Measurements from ENCODE around the gene GPHA2.

Gene GPHA2

DNA sequence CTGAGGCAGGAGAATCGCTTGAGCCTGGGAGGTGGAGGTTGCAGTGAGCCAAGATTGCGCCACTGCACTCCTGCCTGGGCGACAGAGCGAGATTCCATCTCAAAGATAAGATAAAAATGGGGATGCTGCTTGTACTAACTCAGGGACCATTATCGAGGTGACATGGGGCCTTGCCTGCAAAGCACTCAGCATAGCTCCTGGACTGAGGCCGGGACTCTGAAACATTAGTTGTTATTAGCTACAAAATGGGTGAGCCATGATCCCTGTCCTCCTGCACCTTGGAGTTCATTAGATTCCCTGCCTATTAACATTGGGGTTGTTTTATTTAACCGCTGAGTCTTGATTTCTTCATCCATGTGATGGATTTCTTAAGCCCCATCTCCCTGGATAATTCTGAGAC lies 6.1 kb downstream of the GPHA2 start:
- DNase-seq = no peak

DNA sequence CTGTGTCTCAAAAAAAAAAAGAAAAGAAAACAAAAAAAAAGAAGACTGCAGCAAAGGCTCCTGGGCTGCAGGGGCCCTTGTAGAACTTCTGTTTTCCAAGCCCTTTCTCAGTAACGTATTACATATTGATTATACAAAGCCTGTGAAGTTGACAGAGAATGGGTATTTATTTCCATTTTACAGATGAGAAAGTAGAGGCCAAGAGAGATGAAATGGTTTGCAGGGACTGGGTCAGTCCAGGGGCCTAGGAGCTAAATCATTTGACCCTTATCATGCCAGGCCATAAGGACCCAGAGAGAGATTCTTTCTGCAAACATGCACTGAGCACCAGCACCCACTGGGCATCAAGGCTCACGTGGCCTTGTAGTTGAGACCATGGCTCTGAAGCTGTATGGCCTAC lies 6.7 kb downstream of the GPHA2 start:
- no peak for DNase-seq

DNA sequence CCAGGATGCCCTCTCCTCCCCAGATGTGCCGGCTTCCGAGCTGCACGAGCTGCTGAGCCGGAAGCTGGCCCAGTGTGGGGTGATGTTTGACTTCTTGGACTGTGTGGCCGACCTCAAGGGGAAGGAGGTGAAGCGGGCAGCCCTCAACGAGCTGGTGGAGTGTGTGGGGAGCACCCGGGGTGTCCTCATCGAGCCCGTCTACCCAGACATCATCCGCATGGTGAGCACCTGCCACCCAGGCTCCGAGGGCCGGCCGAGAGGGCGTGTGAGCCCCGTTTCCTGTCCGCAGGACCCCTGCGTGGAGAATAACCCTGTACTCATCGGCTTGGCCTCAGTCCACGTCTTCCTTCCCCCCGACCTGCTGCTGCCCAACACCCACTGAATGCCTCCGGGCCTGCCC lies 9.0 kb downstream of the GPHA2 start:
- no peak for DNase-seq

DNA sequence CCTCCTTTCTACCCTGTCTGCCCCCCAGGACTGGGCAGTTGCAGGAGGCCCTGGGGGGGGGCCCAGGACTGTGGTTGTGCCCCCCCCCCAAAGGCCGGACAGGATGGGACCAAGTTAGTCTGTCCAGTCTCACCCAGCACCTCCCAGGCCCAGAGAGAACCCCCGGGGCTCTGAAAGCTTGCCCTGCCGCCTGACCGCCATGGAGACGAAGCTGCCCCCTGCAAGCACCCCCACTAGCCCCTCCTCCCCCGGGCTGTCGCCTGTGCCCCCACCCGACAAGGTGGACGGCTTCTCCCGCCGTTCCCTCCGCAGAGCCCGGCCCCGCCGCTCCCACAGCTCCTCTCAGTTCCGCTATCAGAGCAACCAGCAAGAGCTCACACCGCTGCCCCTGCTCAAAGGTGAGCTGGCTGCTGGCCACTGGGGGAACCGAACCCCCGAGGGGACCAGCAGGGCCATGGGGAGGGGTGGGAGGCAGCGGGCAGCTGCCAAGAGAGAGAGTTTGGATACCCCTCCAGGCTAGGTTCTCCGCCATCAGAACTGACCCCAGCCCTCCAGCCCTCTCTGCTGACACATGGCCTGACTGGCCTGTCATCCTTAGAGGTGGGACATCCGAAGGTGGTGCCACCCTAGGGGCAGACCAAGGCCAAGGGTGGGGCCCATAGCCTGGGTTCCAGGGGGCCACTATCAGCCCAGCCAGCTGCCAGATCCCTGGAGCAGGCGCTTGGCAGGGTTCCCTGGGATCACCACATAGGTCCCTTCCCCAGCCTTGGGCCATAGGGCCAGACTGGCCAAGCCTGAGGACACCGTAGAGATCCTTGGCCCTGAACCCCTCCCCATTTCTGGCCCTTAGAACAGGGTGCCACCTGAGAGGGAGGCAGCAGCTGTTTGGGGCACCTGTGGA lies 9.9 kb downstream of the GPHA2 start:
- DNase-seq = no peak

DNA sequence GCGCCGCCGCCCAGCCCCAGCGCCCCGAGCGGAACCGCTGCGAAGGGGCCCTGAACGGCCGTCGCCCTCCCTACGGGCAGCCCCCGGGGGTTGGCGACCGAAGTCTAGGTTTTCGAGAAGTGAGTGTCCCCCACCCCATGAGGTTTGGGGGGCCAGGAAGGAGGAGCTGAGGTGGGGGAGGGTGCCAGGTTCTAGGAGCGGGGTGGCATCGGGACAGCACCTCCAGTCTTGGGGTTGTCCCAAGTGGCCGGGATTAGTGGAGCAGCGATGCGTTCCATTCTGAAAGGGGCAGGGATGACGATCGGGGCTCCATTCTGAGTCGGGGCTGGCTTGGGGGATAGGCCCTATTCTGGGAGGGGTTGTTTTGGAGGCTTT lies 10.8 kb downstream of the GPHA2 start:
- no peak for DNase-seq

DNA sequence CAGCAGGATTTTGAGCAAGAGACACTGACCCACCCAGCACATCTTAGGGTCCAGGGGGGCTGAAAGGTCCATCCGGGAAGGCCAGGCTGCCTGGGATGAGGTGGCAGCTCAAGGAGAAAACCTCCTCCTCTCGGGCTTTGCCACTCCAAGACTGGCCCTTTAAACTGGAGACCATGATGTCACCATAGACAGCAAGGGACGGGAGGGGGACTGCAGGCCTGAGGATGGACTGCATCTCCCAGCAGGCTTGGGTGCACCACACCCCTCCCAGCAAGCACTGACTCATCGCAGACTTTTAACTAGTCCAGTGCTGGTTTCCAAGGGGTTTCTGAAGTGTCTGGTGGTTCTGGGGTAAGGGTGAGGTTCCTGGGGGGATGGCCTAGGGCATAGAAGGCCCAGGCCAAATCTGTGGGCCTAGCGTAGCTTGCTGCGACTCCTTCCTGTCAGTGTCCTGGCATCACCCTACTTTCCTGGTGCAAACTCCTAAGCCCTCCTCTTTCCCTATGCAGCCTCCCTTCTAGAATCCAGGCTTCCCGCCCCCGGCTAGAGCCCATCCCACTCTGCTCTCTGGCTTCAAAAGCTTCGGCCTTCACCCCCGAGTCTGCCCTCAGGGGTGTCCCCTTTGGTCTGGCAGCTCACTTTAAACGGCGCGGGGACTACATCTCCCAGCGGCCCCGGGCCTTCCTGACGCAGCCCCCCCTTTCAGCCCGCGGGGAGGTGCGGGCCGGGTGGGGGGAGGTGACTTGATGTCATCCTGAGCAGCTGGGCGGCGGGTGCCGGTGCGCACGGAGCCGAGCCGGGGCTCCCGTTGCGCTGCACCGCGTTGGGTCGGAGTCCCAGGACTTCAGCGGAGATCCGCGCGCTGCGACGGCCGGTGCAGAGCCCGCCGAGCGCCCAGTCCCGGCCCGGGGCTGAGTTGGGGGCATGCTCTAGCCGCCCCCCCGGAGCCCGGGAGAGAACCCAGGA lies 11.5 kb downstream of the GPHA2 start, which contains the start of gene PPP2R5B:
TSS of gene PPP2R5B (plus strand) at position 746 of the 966 bp plus-strand sequence. CDS start 1,046 bp downstream, outside the sequence.
- DNase-seq = peak; percentile 78 to 84

DNA sequence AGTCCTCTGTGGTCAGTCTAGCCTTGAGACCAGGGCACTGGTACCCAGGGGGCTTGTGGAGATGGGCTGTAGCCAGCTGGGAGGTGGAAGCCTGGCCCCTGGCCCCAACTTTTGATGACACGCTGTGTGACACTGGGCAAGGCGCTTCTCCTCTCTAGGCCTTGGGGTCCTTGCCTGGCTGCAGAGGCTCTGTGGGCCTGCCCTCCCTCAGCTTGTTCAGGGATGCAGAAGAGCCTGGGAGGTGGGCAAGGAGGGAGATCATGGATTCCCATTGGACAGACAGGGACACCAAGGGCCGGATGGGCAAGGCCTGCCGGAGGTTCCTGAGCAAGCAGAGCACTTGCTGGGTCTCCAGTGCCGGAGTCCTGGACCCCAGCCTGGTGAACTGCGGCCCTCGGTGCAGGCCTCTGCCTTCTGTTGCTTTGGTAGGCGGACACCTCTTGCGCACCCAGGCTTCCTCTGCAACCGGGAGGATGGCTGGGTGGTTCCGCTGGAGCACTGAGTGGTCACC lies 12.5 kb downstream of the GPHA2 start:
- no peak for DNase-seq

DNA sequence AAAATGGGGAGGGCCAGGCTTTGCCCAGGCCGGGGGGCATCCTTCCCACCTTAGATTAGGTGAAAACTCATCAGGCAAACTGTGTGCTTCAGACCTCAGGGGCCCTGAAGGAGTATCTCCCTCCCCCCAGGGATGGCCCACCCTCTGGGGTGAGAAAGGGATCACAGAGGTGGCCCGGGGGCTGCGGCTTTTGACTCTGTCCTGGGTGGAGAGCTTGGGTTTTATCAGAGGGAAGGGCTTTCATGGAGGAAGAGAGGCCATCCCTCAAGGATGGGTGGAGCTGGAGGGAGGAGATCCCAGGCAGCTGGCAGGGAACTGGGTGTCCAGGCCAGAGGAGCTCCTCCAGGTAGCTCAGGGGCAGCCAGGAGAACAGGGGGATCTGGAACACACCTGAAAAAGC lies 14.3 kb downstream of the GPHA2 start:
- no peak for DNase-seq

DNA sequence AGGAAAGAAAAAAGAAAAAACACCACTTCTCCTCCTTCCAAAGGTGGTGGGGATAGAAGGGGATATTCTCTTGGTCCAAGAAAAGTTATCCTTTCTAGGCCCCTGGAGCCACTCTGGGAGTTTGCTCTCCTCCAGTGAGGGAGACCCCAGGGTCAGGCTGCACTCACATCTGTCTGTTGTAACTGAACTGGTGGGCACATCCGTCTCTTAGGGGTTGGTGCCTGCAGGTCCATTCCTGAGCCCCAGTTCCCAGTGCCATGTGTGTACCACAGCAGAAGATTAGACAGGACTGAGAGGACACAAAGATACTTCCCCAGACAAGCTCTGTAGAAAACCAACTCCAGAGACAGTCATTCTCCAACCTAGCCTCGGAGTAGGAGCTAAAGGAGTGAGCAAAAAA lies 15.6 kb downstream of the GPHA2 start:
- DNase-seq = no peak

DNA sequence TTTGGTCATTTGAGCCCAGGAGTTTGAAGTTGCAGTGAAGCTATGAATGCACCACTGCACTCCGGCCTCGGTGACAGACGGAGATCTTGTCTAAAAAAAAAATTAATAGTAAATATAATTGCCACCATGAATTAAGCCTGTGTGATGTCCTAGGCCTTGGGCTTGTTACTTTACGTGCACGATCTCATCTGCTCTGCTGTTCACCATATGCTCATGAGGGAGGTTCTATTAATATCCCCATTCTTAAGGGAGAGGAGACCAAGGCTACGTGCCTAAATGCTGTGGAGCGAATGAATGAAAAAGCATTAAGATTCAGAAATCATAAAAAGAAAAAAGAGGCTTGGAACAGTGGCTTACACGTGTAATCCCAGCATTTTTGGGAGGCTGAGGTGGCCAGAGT lies 16.1 kb downstream of the GPHA2 start:
- no peak for DNase-seq

DNA sequence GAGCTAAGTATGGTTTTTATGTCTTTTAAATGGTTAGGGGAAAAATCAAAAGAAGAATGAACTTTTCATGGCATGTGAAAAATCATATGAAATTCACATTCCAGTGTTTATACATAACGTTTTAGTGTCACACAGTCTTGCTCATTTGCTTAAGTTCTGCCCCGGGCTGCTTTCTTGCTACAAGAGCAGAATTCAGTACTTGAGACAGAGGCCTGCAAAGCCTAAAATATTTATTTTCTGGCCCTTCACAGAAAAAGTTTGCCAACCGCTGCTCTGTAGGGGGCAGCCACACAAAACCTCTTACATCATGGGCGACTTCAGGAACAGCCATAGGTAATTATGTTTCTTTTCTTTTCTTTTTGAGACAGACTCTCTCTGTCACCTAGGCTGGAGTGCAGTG lies 17.7 kb downstream of the GPHA2 start:
- DNase-seq = no peak

DNA sequence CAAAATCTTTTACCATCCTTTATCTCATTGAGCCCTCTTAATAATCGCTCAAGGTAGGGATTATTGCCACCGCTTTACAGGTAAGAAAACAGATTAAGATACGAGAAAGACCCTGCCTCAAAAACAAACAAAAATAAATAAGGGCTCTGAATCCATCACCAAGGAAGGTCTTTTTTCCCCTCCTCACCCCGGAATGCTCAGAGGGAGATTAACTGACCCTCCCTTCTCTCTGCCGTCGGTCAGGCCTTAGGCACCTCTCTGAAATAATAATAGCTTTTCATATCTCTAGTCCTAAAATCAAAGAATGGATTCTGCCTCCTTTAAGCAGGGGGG lies 18.1 kb downstream of the GPHA2 start:
- no peak for DNase-seq

DNA sequence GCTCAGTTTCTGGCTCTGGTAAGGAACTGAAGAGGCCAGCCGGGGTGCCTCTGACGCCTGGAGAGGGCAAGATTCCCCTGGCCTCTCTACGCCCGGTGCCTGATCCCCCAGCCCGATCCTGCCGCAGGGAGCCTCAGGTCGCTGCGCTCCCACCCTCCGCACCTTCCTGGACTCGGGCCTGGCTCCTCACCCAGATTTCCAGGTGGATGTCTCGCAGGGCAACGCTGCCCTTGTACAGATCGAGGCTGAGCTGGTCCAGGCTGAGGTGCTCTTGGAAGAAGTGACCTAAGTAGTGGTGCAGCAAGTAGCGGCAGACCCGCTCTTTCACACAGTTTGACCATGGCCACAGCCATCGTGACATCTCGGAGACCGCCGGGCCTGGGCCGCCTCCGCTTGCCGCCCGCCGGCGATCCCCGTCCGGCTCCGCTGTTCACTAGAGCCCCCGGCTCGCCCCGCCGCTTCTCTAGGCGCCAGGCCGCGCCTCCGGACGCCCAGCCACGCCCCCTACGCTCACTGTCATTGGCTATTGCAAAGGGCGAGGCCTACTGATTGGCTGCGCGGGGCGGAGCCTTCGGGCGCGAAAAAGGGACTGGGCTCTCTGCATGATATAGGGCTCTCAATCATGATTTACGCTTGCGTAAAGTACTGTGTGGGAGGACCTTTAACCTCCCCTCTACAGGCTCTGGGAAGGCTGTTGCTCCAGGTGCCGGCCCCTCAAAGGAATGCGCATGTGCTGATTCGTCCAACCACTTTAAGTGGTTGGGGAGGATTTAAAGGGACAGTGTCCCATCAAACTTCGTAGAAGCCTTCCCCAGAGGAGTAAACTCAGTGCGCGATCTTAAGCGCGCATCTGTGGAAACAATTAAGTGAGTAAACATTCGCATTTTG lies 18.7 kb downstream of the GPHA2 start, which contains the start of gene ATG2A:
TSS of gene ATG2A (minus strand) at position 435 of the 888 bp plus-strand sequence. CDS start at position 361, 74 bp downstream.
- peak; percentile 96 to 98 for DNase-seq

DNA sequence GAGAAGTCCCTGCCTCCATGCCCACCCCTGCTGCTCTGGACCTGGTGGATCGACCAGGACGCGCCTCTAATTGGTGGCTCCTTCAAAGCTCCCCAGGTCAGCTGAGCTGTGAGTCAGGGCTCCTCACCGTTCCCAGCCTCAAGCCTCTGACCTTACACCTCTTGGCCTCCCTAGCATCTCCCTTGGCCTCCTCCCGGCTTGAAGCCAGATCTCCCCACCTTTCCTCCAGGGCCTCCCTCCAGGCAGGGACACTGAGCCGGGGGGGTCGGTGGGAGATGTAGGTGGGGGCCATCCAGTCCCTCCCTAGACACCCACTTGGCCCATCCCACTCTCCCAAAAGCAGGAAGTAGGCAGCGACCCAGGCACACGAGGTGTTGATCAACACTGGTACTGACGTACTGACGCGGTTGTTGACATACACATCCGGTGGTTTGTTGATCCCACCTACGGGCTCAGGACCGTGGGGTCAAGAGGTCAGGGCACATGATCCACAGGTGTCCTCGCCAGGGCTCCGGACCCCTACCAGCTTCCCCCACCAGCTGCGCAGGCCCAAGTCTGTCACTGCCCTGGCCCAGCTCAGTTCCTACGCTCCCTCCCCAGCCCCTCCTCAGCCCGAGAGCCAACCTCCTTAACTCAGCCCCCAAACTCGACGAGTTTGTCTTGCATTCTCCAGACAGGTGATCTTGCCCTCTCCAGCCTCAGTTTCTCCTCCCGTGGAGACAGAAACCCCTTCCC lies 19.5 kb downstream of the GPHA2 start:
- no peak for DNase-seq

DNA sequence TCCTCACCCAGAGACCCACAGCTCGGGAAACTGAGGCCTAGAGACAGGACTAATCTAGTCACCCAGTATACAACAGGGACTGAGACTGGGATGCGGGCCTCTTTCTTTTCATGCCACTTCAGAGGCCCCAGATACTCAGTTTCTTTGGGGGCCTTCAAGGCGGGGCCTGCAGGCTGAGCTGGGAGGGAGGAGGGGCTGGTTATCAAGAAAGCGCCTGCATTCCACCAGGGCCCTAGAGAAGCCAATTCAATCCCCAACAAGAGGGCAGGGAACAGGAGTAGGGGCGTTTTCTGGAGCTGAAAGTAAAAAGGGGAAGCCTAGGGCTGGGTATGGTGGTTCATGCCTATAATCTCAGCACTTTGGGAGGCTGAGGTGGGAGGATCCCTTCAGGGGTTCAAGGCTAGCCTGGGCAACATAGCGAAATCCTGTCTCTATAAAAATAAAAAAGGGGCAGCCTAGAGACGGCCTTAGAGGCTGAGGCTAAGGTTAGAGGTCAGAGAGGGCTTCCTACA lies 20.3 kb downstream of the GPHA2 start:
- no peak for DNase-seq

DNA sequence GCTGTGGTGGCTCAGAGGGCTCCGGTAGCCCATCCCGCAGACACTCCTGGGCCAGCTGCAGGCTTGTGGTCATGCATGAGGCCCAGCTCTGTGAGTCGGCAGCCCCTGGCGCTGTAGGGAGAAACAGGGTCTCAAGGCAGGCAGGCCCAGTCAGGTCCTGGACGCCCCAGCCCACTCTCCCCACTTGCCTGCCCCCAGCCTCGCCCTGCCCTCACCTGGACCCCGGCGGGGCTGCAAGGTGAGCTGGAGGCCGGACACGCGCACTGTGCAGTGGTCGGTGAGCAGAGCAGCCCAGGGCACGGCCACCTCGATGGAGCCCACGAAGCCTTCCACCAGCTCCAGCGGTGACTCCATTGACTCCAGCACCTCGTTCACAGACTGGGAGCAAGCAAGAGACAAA lies 21.6 kb downstream of the GPHA2 start:
- no peak for DNase-seq

DNA sequence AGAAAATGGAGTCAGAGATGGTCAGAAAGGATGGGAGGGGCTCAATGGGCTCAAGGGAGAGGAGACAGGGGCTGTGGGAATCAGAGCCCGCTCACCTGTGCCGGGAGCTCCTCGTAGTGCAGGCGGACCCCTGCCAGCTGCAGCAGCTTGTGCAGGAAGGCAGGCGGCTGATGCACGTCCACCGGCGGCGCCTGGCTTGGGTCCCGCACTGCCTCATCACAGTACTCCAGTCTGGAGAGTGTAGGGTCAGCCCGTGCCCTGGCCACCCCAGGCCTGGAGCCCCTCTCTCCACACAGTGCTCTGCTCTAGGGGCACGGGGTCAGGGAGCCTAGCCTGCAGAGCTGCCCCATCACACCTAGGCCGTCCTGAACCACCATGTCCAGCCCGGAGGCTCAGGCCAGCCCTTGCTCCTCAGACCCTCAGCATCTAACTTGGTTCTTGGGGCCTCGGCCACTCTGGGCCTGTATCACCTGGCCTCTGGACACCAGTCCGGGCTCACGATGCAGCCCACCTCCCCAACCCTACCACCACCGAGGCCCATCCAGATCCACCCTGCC lies 22.4 kb downstream of the GPHA2 start:
- DNase-seq = no peak

DNA sequence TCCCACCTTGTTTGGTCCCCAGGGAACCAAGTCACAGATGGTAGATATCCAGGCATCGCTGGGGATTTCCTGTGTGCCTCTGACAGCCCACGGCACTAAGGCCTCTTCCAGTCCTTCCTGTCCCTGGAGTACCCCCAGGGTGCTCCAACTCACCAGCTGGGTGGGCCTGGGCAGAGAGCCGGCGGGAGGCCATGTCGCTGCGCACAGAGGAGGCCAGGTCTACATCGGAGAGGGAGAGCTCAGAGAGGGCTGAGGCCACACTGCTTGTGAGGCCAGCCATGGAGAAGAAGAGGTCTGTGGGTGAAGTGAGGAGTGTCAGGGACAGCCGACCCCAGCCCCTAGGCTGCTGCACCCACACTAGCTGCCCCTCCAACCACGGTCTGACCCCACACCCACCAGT lies 24.0 kb downstream of the GPHA2 start:
- DNase-seq = no peak

DNA sequence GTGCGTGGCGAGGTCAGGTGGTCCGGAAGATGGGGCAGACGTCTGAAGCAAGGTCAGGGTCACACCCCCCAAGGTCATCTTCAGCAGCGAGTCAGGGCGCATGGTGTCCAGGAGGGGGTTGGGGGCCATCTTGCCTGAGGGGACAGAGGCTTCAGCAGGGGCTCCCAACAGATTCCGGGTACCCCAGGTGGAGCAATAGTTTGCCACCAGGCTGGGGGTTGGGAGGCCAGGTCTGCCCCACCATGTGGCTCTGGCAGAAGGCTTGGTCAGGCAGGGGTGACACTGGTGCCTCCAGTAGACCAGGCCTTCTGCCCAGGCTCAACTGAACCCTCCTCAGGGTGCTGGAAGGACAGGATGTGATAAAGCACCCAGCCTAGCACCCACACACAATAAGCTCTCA lies 24.6 kb downstream of the GPHA2 start:
- DNase-seq = no peak

DNA sequence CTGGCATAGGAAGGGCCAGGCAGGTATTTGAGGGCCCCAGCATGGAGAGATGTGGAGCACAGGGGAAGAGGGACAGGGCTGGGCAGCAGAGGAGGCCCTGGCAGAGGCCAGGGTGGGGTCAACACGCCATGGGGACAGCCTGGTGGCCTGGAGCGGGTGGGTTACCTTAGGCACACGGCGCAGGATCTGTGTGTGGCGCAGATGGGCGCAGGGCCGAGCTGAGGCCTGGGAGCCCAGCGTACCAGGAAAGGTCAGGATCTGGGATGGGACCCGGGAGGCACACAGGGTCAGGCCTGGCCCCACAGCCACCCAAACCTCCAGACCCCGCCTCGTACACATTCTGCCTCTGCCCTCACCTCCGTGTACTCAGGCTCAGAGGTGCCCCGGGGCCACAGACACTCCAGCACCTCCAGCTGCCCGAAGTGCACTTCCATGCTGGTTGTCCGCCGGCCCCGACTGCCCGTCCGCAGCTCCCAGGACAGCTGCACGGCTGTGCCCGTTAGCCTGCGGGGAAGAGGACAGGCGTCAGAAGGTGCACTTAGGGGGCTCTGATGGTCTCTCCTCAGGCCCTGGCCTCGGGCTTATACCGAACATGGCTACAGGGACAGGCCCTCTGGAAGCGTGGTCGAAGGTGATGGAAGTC lies 25.1 kb downstream of the GPHA2 start:
- no peak for DNase-seq

Measured in NCI-H187 (cell line).